Measurements from ENCODE around the gene CTNND1.

GRCh38 chr11:57791321-57792059 is 29.9 kb downstream of the CTNND1 start:
- TF ChIP-seq CTCF (conservative IDR thresholded peaks at IDR 0.05; ENCODE audit: low read depth, low read length): no peak
- TF ChIP-seq EZH2 (IDR thresholded peaks at IDR 0.05; ENCODE audit: borderline replicate concordance, low read depth, low read length, poor library complexity, severe bottlenecking): no peak
